Endothelial cell of umbilical vein (primary cell): Measurements from ENCODE around the gene JCHAIN. TPM values are rescaled to one million over a fixed set of nuclear protein-coding genes. Genes with fewer than 3 reads are reported as not detected.
"Not testable (repeated sequence)": the region's sequence is repeated elsewhere in the genome, so short reads cannot be mapped to it uniquely, and the experiment has no call there.

Experiments used
- BruUV-seq: library from RNA; stranded (reverse); fragments of 400-500 nt; replicated peaks from 2 replicates; lab custom pipeline; 2021; lab: Mats Ljungman, UMichigan
- CTCF ChIA-PET: fragments of 300-600, 350-600 bp; sonication (Branson Sonifier 250); formaldehyde crosslinking; loops from one replicate; lab custom pipeline; 2021; ENCODE audit warnings: antibody characterized with exemption, inconsistent platforms; lab: Charles Lee
- POLR2A ChIA-PET: fragments of 300-600, 350-600 bp; sonication (Branson Sonifier 250); formaldehyde crosslinking; loops from one replicate; lab custom pipeline; 2021; ENCODE audit warnings: antibody characterized with exemption, inconsistent platforms; lab: Charles Lee
- DNase-seq: peaks from one replicate; pipeline ENCODE4 v3.0.0-alpha.2; 2011; ENCODE audit warnings: low read depth, low spot score
- FAIRE-seq: peaks from 2 replicates; lab custom pipeline; 2011; peaks lifted over from hg19 to GRCh38; lab: Jason Lieb, UNC
- H2AFZ ChIP-seq: 2 replicates; pipeline ENCODE4 v1.6.0; 2012; ENCODE audit warnings: low read depth, low read length, control low read depth, inconsistent platforms
- H3K27ac ChIP-seq: 2 replicates; pipeline ENCODE4 v1.5.1; 2011; ENCODE audit warnings: low read depth, mild to moderate bottlenecking, control low read depth, low read length, moderate library complexity; ENCODE audit not compliant: insufficient read depth
- H3K27me3 ChIP-seq, 2 experiments: 2 replicates each; pipeline versions ENCODE4 v1.6.0 to v1.6.1; 2011; ENCODE audit warnings: low read length in 2 of 2, mixed read lengths in 1 of 2; ENCODE audit not compliant: control insufficient read depth in 2 of 2, insufficient read depth in 2 of 2
- H3K36me3 ChIP-seq, 2 experiments: 2 replicates in 1 of 2; 3 replicates in 1 of 2; pipeline ENCODE4 v1.5.1; 2011; ENCODE audit warnings: low read length in 2 of 2, mild to moderate bottlenecking in 1 of 2, moderate library complexity in 1 of 2; ENCODE audit not compliant: control insufficient read depth in 2 of 2, insufficient read depth in 2 of 2; ENCODE audit errors: extremely low read depth in 1 of 2
- H3K4me1 ChIP-seq: 3 replicates; pipeline ENCODE4 v1.5.1; 2011; ENCODE audit warnings: mild to moderate bottlenecking, low read length; ENCODE audit not compliant: control insufficient read depth, insufficient read depth; ENCODE audit errors: extremely low read depth
- H3K4me2 ChIP-seq: 2 replicates; pipeline ENCODE4 v1.6.1; 2011; ENCODE audit warnings: low read length, control low read depth, mixed read lengths; ENCODE audit not compliant: insufficient read depth
- H3K4me3 ChIP-seq, 3 experiments: fragments of 200-600 bp in 1 of 3; sonication (generic), shearing (Covaris generic) in 1 of 3; replicated peaks in 1 of 3; 2 replicates each; pipeline ENCODE4 v1.5.1; 2011 to 2016; ENCODE audit warnings: control low read depth in 3 of 3, low read length in 3 of 3, mild to moderate bottlenecking in 2 of 3, inconsistent platforms in 1 of 3, low read depth in 1 of 3, moderate library complexity in 1 of 3; ENCODE audit not compliant: insufficient read depth in 1 of 3
- H3K79me2 ChIP-seq: 2 replicates; pipeline ENCODE4 v1.6.0; 2012; ENCODE audit warnings: low read length, inconsistent platforms; ENCODE audit not compliant: control insufficient read depth, insufficient read depth
- H3K9ac ChIP-seq: replicated peaks from 2 replicates; pipeline ENCODE3; 2011; ENCODE audit warnings: low read length, control low read depth; ENCODE audit not compliant: insufficient read depth; ENCODE audit errors: extremely low read depth
- H3K9me1 ChIP-seq: replicated peaks from 3 replicates; pipeline ENCODE4 v1.6.0; 2011; ENCODE audit warnings: mild to moderate bottlenecking, low read length; ENCODE audit not compliant: control insufficient read depth, insufficient read depth; ENCODE audit errors: extremely low read depth
- H3K9me3 ChIP-seq: replicated peaks from 2 replicates; pipeline ENCODE4 v1.5.1; 2012; ENCODE audit warnings: low read length, inconsistent platforms; ENCODE audit not compliant: control insufficient read depth, insufficient read depth
- H4K20me1 ChIP-seq: replicated peaks from 2 replicates; pipeline ENCODE3; 2011; ENCODE audit warnings: mild to moderate bottlenecking, low read length; ENCODE audit not compliant: control insufficient read depth, insufficient read depth; ENCODE audit errors: extremely low read depth
- EZH2 ChIP-seq: IDR thresholded peaks from 2 replicates; pipeline ENCODE4 v1.6.1; 2012; ENCODE audit warnings: borderline replicate concordance, low read depth, mild to moderate bottlenecking, moderate library complexity, low read length, inconsistent platforms; ENCODE audit not compliant: severe bottlenecking
- FOS ChIP-seq: IDR thresholded peaks from 2 replicates; pipeline ENCODE4 v1.6.1; 2011; ENCODE audit warnings: mild to moderate bottlenecking, low read length, moderate library complexity, borderline replicate concordance; ENCODE audit not compliant: insufficient read depth
- GATA2 ChIP-seq: IDR thresholded peaks from 2 replicates; pipeline ENCODE4 v1.7.0; 2011; ENCODE audit warnings: low read depth, mild to moderate bottlenecking, moderate library complexity, mixed read lengths, low read length; ENCODE audit not compliant: insufficient read length, insufficient read depth
- JUN ChIP-seq: IDR thresholded peaks from 2 replicates; pipeline ENCODE4 v1.6.1; 2011; ENCODE audit warnings: borderline replicate concordance, low read depth; ENCODE audit not compliant: insufficient read length, insufficient read depth
- MYC ChIP-seq: IDR thresholded peaks from one replicate; pipeline ENCODE4 v1.6.1; 2011; ENCODE audit warnings: mild to moderate bottlenecking, low read depth, low read length
- POLR2A ChIP-seq: IDR thresholded peaks from 2 replicates; pipeline ENCODE4 v1.6.1; 2012; ENCODE audit warnings: low read depth, mild to moderate bottlenecking, control low read depth, low read length
- POLR2AphosphoS5 ChIP-seq: IDR thresholded peaks from 2 replicates; pipeline ENCODE4 v1.6.1; 2012; ENCODE audit warnings: low read depth, mild to moderate bottlenecking, control low read depth, low read length, moderate library complexity; ENCODE audit not compliant: insufficient read depth
- dilution Hi-C: fragments of 300-500 bp; cut with MboI; formaldehyde crosslinking; loops from one replicate; pipeline ENCODE4 v1.15.0; 2019; ENCODE audit warnings: low sequenced_read_pairs; ENCODE audit not compliant: extremely low pct_ligation_motif_present
- intact Hi-C: fragments of 100-400 bp; cut with micrococcal nuclease; formaldehyde crosslinking; loops from one replicate; pipeline ENCODE4 v1.10.0; 2022
- polyA plus RNA-seq, 4 experiments: library from polyadenylated mRNA; depleted of rRNA in 3 of 4; stranded (reverse) in 3 of 4; unstranded in 1 of 4; fragments of >200 nt; gene quantifications; 2 replicates each; pipeline versions ENCODE4 v1.2.1 to v1.2.3, GENCODE V29; 2011 to 2012; ENCODE audit warnings: missing spikeins in 1 of 4
- total RNA-seq: library from RNA; stranded (reverse); gene quantifications from 2 replicates; pipeline ENCODE4 v1.2.3, GENCODE V29; 2021
- TF ChIP-seq, protein P1 (sequence below): IDR thresholded peaks from 2 replicates; pipeline ENCODE4 v1.6.1; 2011; ENCODE audit not compliant: insufficient read depth, insufficient read length
- TF ChIP-seq, protein P2 (sequence below), 2 donors: IDR thresholded peaks; 1 replicate in 1 of 2; 2 replicates in 1 of 2; pipeline ENCODE4 v1.5.1; 2011; ENCODE audit warnings: low read length in 2 of 2, mild to moderate bottlenecking in 2 of 2, moderate library complexity in 2 of 2, control low read depth in 1 of 2, inconsistent platforms in 1 of 2, low read depth in 1 of 2; ENCODE audit not compliant: insufficient read depth in 1 of 2; ENCODE audit errors: extremely low read depth in 1 of 2

JCHAIN gene
- total and polyA plus RNA-seq, 2 donors (not counting 3 experiments of a cell fraction or from before 2014, with no cell fraction given), result not detected

DNA sequence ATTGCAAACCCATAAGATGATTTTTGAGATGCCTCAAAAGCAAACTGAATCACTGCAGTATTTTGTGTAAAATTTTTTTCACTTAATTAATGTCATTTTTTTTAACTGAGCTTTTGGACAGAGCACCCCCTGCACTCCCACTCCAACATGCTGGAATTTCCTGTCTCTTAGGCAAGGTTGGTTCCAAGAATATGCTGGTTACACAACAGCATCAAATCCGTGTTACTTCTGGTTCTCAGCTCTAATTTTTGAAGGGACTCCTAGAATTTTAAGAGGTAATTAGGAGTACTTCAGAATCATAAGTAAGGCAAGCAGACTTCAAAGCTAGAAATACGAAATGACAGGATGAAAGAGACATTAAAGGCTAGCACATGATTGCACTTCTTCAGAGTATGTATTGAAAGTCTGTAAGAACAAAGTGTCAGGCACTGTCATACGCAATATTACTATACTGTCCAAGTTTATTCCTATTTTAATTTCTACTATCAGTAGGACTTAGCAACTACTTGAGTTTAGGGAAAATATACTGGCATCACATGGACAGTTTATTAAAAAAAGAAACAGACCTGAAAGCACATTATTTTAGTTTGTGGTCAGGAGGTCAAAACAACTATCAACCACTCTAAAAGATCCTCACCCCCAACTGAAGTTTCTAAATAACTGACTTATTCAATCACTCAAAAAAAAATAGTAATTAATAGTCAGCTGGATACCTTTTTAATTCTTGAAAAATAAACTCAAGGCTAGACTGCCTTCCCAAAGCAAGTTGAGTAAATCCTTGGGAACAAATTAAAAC, 1.6 kb upstream of the JCHAIN start:
- DNase-seq, result no peak
- CTCF ChIA-PET, result interaction anchor here (0.7 to 1.4 kb wide), 4 partner anchors 19 to 342 kb away, joined by 3 to 5 read pairs (median 3); partner anchors contain the start of gene UTP3

DNA sequence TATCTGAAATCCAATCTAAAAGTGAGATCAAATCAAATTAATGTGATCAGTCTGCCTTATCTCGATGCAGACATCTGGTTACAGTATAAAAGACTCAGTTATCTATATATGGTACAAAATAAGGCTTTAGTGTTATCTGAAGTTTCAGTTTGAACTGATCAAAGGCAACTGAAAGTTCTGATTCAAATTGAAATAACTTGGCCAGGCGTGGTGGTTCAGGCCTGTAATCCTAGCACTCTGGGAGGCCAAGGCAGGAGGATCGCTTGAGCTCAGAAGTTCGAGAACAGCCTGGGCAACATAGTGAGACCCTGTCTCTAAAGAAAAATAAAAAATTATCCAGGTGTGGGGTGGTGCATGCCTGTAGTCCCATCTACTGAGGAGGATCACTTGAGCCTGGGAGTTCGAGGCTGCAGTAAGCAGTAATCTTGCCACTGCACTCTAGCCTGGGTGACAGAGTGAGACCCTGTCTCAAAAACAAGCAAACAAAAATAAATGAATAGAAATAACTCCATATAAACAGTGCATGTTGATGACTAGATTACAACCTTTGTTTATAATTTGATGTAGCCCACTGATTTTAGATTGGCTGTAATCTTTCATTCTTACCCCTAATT, 4.9 kb downstream of the JCHAIN start:
- BruUV-seq, H3K27ac ChIP-seq, intact Hi-C loops, H3K9me1 ChIP-seq, H3K36me3 ChIP-seq, FAIRE-seq, H2AFZ ChIP-seq, H3K4me1 ChIP-seq, dilution Hi-C loops, H3K9ac ChIP-seq, DNase-seq, H3K27me3 ChIP-seq, H3K9me3 ChIP-seq, H4K20me1 ChIP-seq, H3K4me2 ChIP-seq, POLR2A ChIA-PET, H3K4me3 ChIP-seq, H3K79me2 ChIP-seq: not testable (repeated sequence)
- CTCF ChIA-PET, result interaction anchor here (1.0 kb wide), 1 partner anchor 9 kb away, joined by 5 read pairs; no protein-coding TSS in a partner anchor

More for the DNA sequence above, 1.6 kb upstream of the JCHAIN start:
- POLR2A ChIA-PET, result no interaction called here
- Histone ChIP-seq H3K9me3 (no peaks in the 10 kb centered on the region), H3K4me2 (no peak overlapping the region), H3K4me3 (no peak overlapping the region), H2AFZ (no peak overlapping the region), H3K9ac (no peak overlapping the region), H3K79me2 (no peaks in the 10 kb centered on the region), H3K27me3 (no peaks in the 10 kb centered on the region), H3K4me1 (no peaks in the 10 kb centered on the region), H3K27ac (no peak overlapping the region), H3K36me3 (no peaks in the 10 kb centered on the region), H4K20me1 (no peaks in the 10 kb centered on the region), H3K9me1 (no peaks in the 10 kb centered on the region)
- TF ChIP-seq MYC (no peak), FOS (no peak), GATA2 (no peak), JUN (no peak), EZH2 (no peak), POLR2AphosphoS5 (no peak), POLR2A (no peak)
- TF ChIP-seq, protein P1, sequence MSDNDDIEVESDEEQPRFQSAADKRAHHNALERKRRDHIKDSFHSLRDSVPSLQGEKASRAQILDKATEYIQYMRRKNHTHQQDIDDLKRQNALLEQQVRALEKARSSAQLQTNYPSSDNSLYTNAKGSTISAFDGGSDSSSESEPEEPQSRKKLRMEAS, result no peak
- TF ChIP-seq, protein P2, sequence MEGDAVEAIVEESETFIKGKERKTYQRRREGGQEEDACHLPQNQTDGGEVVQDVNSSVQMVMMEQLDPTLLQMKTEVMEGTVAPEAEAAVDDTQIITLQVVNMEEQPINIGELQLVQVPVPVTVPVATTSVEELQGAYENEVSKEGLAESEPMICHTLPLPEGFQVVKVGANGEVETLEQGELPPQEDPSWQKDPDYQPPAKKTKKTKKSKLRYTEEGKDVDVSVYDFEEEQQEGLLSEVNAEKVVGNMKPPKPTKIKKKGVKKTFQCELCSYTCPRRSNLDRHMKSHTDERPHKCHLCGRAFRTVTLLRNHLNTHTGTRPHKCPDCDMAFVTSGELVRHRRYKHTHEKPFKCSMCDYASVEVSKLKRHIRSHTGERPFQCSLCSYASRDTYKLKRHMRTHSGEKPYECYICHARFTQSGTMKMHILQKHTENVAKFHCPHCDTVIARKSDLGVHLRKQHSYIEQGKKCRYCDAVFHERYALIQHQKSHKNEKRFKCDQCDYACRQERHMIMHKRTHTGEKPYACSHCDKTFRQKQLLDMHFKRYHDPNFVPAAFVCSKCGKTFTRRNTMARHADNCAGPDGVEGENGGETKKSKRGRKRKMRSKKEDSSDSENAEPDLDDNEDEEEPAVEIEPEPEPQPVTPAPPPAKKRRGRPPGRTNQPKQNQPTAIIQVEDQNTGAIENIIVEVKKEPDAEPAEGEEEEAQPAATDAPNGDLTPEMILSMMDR (IDR thresholded peaks at IDR 0.05; ENCODE audit: extremely low read depth in 1 of 2, insufficient read depth in 1 of 2, low read depth in 1 of 2, low read length in 2 of 2), result no peak
- intact Hi-C loops, result no loop called here
- dilution Hi-C loops, result no loop called here
- no TSS peak for BruUV-seq
- FAIRE-seq, result no peak
